Measurements from ENCODE around the gene MPRIP.
"Not testable (repeated sequence)": the region's sequence is repeated elsewhere in the genome, so short reads cannot be mapped to it uniquely, and the experiment has no call there.

The MPRIP gene

GRCh38 chr17:17142556-17142955 is 100.3 kb downstream of the MPRIP start:
- DNase-seq: no peak

DNA sequence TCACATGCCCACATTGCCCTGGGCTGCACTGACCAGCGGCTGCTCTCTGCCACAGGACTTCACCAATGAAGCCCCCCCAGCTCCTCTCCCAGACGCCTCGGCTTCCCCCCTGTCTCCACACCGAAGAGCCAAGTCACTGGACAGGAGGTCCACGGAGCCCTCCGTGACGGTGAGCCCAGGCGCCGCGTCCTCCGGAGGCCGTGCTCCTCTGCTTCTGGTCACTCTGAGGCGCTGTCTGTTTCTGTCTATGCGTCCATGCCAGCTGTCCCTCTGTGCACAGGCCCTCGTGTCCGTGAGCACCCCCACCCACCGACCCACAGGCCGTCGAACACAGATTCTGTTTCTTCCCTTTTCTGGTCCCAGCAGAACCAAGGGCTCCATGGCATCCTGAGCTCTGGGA is 101.2 kb downstream of the MPRIP start:
- no peak for DNase-seq

DNA sequence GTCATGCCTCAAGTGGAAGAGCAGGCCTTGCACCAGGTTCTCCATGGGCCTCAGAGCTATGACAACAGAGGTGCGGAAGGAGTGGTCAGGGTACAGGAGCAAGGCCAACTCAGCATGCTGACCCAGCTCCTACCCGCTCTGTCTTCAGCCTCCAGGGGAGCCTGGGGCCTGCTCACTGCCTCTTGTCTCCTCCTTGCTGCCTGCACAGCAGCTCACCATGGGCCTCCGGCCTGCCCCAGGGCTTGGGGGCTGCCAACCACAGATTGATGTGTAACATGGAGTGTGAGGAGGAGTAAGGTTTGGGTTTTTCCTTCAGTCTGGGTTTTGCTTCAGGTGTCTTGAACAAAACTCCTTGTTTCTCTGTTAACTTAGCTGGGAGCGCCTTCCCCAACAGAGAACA is 101.8 kb downstream of the MPRIP start:
- no peak for DNase-seq

GRCh38 chr17:17144916-17145665 is 102.8 kb downstream of the MPRIP start:
- no peak for DNase-seq

GRCh38 chr17:17146786-17147406 is 104.6 kb downstream of the MPRIP start:
- no peak for DNase-seq

GRCh38 chr17:17147821-17148220 is 105.6 kb downstream of the MPRIP start:
- no peak for DNase-seq

DNA sequence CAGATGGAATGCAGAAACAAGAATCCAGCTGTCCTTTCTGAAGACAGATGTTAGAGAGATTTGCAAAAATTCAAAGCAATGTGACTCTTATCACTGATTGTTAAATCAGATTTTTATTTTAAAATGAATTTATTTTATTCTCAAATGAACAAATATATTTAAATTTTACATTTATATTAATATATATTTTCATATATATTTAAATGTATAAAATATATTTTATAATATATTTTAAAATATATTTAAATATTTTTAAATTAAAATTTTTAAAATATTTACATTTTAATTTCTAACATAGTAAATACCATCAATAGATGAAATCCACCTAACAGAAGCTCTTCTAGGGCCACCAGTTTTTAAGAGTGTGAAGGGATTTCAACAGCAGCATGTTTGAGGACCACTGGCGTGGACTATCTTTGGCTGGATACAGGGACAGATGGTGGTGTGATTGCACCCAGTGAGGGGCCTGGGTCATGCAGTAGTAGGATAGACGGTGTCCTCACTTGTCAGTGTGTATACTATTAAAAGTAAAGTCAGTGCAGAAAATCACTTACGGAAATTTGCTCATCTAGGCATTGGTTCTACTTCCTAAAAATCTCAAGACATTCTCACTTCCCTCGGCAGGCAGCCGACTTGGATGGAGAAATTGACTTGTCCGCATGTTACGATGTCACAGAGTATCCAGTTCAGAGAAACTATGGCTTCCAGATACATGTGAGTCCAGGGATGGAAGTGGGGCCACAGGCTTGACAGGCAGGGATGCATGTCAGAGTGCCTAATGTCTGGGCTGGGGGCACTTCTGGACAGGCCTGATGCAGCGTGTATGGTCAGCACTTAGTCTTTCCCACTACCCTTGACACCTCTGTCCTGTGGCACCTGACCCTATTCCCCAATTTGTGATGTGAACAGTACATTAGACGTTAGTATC is 107.5 kb downstream of the MPRIP start:
- DNase-seq: peak in 1 of 51 donors; percentile 24

GRCh38 chr17:17150448-17150800 is 108.2 kb downstream of the MPRIP start:
- DNase-seq: no peak

DNA sequence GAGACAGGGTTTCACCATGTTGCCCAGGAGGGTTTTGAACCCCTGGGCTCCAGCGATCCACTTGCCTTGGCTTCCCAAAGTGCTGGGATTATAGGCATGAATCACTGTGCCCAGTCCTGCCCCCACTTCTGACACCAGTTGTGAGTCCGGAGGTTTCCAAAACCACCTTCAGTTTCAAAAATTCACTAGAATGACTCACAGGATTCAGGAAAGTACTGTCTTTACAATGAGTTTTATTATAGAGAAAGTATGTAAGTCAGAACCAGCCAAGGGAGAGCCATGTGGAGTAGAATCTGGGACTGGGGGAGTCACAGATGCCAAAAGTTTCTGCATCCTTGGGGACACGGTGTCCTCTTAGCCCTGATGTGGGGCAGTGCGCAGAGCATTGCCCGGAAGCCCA is 108.8 kb downstream of the MPRIP start:
- no peak for DNase-seq

DNA sequence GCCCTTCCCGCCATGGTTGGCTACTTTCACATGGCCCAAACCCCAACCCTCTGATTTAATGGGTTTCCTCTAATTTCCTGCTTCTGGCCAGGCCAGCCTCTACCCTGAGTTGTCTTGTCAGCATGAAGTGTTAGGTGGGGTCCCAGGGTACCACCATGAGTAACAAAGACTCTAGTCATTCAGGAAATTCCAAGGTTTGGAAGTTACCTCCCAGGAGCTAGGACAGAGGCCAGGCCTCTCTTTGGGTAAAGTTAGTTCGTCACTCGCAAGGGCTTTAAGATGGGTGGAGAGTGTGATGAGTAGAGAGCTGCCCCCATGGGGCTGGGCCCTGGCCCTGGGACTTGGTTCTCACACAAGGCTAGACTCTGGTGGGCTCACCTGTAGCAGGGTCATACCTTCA is 109.3 kb downstream of the MPRIP start:
- DNase-seq: no peak

DNA sequence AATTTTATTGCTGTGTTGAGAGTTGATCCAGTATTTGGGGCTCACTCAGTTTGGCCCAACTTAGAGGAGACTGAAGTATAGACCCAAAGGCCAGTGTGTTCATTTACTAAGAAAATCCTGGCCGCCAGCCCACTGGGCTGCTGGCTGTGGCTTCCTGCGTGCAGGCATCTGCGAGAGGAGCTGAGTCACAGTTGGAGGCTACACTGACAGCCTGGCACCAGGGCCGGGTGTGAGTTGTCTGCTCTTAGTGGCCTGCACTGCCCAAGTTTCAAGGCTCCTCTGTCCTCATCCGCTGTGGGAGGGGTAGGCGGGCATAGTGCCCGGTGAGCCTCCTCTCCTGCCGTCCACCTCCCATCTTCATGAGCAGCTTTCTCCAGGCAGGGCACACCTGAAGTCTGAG is 109.7 kb downstream of the MPRIP start:
- peak in 49 of 51 donors; percentile 5 to 92 (median 73) for DNase-seq

GRCh38 chr17:17152385-17152784 is 110.1 kb downstream of the MPRIP start:
- DNase-seq: peak in 10 of 51 donors; percentile 9 to 41 (median 24)

DNA sequence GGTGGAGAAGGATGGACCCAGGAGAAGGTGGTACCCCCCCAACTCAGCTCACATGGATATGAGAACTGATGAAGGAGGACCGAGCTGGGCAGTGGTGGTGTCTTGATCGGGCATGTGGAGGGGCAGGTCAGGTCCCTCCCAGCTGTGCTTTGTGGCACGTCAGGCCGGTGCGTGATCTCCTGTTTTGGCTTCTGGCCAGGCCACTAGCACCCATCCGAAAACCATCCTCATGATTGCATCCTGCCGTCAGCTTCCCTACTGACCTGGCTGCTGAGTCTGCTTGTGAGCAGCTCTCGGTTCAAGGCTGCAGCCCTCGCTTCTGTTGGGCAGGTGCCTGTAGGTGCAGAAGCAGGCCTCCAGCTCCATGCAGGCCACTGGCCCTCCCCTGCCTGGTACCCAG is 110.8 kb downstream of the MPRIP start:
- DNase-seq: no peak

DNA sequence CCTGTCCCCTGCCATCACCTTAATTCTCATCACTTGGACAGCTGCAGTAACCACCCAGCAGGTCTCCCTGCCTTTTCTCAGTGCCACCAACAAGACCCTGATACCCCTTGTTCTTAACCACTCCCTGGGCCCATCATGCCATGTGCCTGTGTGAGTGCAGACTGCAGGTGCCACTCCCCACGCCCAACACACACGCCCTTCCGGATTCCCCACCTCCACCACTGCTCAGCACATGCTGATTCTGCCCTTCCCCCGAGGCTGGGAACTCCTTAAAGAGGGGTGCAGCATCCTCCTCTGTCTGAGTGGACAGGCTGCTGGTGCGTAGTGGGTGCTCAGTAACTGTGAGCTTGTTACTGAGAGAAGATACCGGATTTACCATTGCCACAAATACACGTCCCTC is 111.5 kb downstream of the MPRIP start:
- no peak for DNase-seq

DNA sequence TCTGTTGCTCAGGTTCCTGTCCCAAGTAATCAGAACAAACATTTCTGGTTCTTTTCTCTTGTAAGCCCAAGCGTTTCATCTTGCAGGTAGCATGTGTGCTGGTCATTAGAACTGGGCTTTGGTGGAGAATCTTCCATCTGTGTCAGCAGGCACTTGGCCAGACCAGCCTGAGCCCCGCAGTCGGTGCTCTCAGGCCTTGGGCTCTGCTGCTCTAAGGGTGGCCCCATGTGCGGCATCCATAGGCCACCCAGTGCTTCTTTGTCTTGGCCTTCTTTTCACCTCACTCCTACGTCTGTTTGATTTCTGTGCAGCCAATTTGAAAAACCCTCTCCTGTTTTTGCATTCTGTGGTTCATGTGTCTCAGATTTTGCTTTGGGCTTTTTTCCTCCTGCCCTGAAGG is 112.3 kb downstream of the MPRIP start:
- DNase-seq: no peak

DNA sequence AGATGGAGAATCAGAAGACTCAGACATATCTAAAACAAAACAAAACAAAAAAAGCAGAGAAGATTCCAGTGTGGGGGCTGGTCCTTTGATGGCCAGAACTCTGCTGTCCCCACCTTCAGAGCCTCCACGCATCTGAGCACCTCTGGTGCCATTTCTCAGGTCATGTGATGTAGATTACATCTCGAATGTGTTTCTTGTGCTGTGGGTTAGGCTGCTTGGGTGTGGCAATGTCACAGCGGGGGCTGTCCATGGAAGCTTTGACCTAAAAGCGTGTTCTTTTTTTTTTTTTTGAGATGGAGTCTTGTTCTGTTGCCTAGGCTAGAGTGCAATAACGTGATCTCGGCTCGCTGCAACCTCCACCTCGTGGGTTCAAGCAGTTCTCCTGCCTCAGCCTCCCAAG is 112.7 kb downstream of the MPRIP start:
- DNase-seq: no peak

GRCh38 chr17:17155568-17155967 is 113.3 kb downstream of the MPRIP start:
- no peak for DNase-seq

GRCh38 chr17:17156107-17156506 is 113.8 kb downstream of the MPRIP start:
- no peak for DNase-seq

DNA sequence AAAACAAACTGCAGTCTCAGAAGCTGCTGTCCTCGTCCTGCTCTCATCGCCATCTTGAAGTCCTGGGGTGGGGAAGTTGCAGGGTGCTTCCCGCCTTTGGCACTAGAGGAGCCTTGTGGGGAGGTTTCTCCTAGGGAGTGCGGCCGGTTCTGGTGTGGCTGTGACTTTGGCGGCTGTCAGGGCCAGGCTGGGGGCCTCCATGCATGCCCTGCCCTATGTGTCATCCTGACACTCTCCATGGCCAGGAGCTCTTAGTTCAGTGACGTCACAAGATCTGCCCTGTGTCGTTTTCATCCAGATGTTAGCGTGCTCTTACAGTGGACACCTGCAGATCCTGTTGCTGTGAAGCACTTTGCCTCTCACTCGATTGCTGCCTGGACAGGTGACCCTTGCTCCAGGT is 114.3 kb downstream of the MPRIP start:
- DNase-seq: no peak

DNA sequence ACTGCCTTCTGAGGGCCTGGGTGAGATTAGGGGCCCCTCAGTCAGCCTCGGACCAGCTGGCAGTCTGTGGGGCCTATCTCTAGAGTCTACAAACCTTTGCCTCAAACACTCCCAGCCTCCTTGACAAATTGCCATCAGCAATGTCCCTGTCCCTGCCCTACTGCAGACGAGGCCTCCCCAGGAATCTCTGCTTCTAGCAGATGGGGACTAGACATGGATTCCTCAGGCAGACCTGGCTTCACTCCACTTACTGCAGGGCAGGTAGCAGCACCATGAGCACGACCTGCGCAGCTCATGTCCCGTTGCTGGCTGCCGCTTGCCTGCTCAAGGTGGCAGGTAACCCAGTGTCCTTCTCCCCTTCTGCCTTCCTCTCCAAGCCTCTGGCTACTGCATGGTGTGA is 114.8 kb downstream of the MPRIP start:
- no peak for DNase-seq

- not testable (repeated sequence) for DNase-seq
Observed at GRCh38 chr17:17158506-17158905, 116.2 kb downstream of the MPRIP start.

GRCh38 chr17:17159571-17159970 is 117.3 kb downstream of the MPRIP start:
- no peak for DNase-seq

All from hypothalamus (tissue), 51 donors.